IMR-90 (cell line): ENCODE measurements around the gene CDK5R1. TPM values are rescaled to one million over a fixed set of nuclear protein-coding genes. Genes with fewer than 3 reads are reported as not detected.

Experiments
- ATAC-seq: fragments of 200-7000 bp; cut with Tn5 transposase; 2 replicates; pipeline ENCODE4 v1.9.1; 2020; ENCODE audit warnings: low read depth, mild to moderate bottlenecking, moderate library complexity
- BruUV-seq: library from RNA; stranded (reverse); fragments of 400-500 nt; replicated peaks from 2 replicates; lab custom pipeline; 2021; lab: Mats Ljungman, UMichigan
- CTCF ChIA-PET: fragments of 300-600 bp; formaldehyde crosslinking; extraction: SDS; loops from one replicate; lab custom pipeline; 2021; ENCODE audit warnings: antibody characterized with exemption; lab: Yijun Ruan, JAX
- POLR2A ChIA-PET: fragments of 300-600 bp; sonication (Branson Sonifier 250); formaldehyde crosslinking; loops from one replicate; lab custom pipeline; 2022; ENCODE audit warnings: antibody characterized with exemption; ENCODE audit not compliant: unreplicated experiment; lab: Charles Lee
- DNase-seq: peaks from one replicate; pipeline ENCODE4 v3.0.0; 2013
- H2AFZ ChIP-seq: replicated peaks from 2 replicates; pipeline ENCODE3; 2013; ENCODE audit warnings: low read length, mild to moderate bottlenecking; ENCODE audit not compliant: poor library complexity
- H2AK5ac ChIP-seq: 2 replicates; pipeline ENCODE4 v1.6.1; 2013; ENCODE audit warnings: low read depth, low read length, inconsistent platforms
- H2AK9ac ChIP-seq: replicated peaks from 2 replicates; pipeline ENCODE3; 2013; ENCODE audit warnings: mild to moderate bottlenecking, low read depth, low read length, moderate library complexity; ENCODE audit not compliant: poor library complexity
- H2BK120ac ChIP-seq: 2 replicates; pipeline ENCODE4 v1.6.1; 2013; ENCODE audit warnings: low read depth, low read length, inconsistent platforms
- H2BK15ac ChIP-seq: 3 replicates; pipeline ENCODE4 v1.6.1; 2013; ENCODE audit warnings: low read depth, low read length, inconsistent platforms
- H2BK20ac ChIP-seq: 2 replicates; pipeline ENCODE4 v1.6.1; 2013; ENCODE audit warnings: low read depth, mild to moderate bottlenecking, inconsistent platforms, low read length, moderate library complexity
- H2BK5ac ChIP-seq: 2 replicates; pipeline ENCODE4 v1.6.1; 2013; ENCODE audit warnings: mild to moderate bottlenecking, low read depth, low read length, inconsistent platforms; ENCODE audit not compliant: poor library complexity, severe bottlenecking
- H3K14ac ChIP-seq: replicated peaks from 2 replicates; pipeline ENCODE4 v1.6.1; 2013; ENCODE audit warnings: low read depth, low read length, inconsistent platforms
- H3K18ac ChIP-seq: 2 replicates; pipeline ENCODE4 v1.6.1; 2013; ENCODE audit warnings: low read depth, low read length, control low read depth
- H3K23ac ChIP-seq: 2 replicates; pipeline ENCODE4 v1.6.1; 2013; ENCODE audit warnings: low read depth, low read length, inconsistent platforms
- H3K27ac ChIP-seq: 2 replicates; pipeline ENCODE4 v1.5.1; 2013; ENCODE audit warnings: mild to moderate bottlenecking, control low read depth, low read length; ENCODE audit not compliant: insufficient read depth
- H3K27me3 ChIP-seq: 2 replicates; pipeline ENCODE4 v1.6.1; 2013; ENCODE audit warnings: low read length; ENCODE audit not compliant: control insufficient read depth, insufficient read depth
- H3K36me3 ChIP-seq: 2 replicates; pipeline ENCODE4 v1.6.1; 2013; ENCODE audit warnings: low read length, mixed read lengths; ENCODE audit not compliant: control insufficient read depth, insufficient read depth
- H3K4ac ChIP-seq: 2 replicates; pipeline ENCODE4 v1.6.1; 2013; ENCODE audit warnings: low read depth, low read length, inconsistent platforms
- H3K4me1 ChIP-seq: 2 replicates; pipeline ENCODE4 v1.6.1; 2013; ENCODE audit warnings: low read length, mixed read lengths; ENCODE audit not compliant: control insufficient read depth, insufficient read depth
- H3K4me2 ChIP-seq: 2 replicates; pipeline ENCODE4 v1.6.1; 2013; ENCODE audit warnings: low read depth, mild to moderate bottlenecking, control low read depth, low read length, moderate library complexity
- H3K4me3 ChIP-seq: 2 replicates; pipeline ENCODE4 v1.5.1; 2013; ENCODE audit warnings: low read depth, mild to moderate bottlenecking, control low read depth, low read length, moderate library complexity; ENCODE audit not compliant: insufficient read depth
- H3K56ac ChIP-seq: 2 replicates; pipeline ENCODE4 v1.6.1; 2013; ENCODE audit warnings: low read length, inconsistent platforms; ENCODE audit not compliant: insufficient read depth; ENCODE audit errors: extremely low read depth
- H3K79me1 ChIP-seq, 2 experiments: 2 replicates each; pipeline ENCODE4 v1.6.1; 2013; ENCODE audit warnings: low read length in 2 of 2, inconsistent platforms in 1 of 2, low read depth in 1 of 2
- H3K9ac ChIP-seq: 2 replicates; pipeline ENCODE4 v1.6.1; 2013; ENCODE audit warnings: low read depth, low read length, control low read depth
- H3K9me1 ChIP-seq: 2 replicates; pipeline ENCODE4 v1.6.1; 2013; ENCODE audit warnings: low read length, inconsistent platforms; ENCODE audit not compliant: insufficient read depth
- H3K9me3 ChIP-seq: 2 replicates; pipeline ENCODE4 v1.6.1; 2013; ENCODE audit warnings: low read length; ENCODE audit not compliant: control insufficient read depth, insufficient read depth
- H4K20me1 ChIP-seq: 2 replicates; pipeline ENCODE4 v1.6.1; 2013; ENCODE audit warnings: low read length, inconsistent platforms; ENCODE audit not compliant: insufficient read depth
- H4K5ac ChIP-seq: 2 replicates; pipeline ENCODE4 v1.6.1; 2013; ENCODE audit warnings: mild to moderate bottlenecking, low read depth, low read length, control low read depth
- H4K8ac ChIP-seq, 2 experiments: 2 replicates each; pipeline ENCODE4 v1.6.1; 2013; ENCODE audit warnings: low read depth in 2 of 2, low read length in 2 of 2, control low read depth in 1 of 2, inconsistent platforms in 1 of 2
- H4K91ac ChIP-seq: 2 replicates; pipeline ENCODE4 v1.6.1; 2013; ENCODE audit warnings: low read depth, low read length, inconsistent platforms; ENCODE audit not compliant: insufficient read depth
- BHLHE40 ChIP-seq: fragments of 150-350 bp; IDR thresholded peaks from 2 replicates; pipeline ENCODE4 v1.6.1; 2016; ENCODE audit warnings: mild to moderate bottlenecking, low read depth, low read length
- CEBPB ChIP-seq: IDR thresholded peaks from 2 replicates; pipeline ENCODE4 v1.6.1; 2012; ENCODE audit warnings: low read depth, low read length, improper control_type of control experiment
- CHD1 ChIP-seq: IDR thresholded peaks from 2 replicates; pipeline ENCODE4 v1.6.1; 2012; ENCODE audit warnings: low read depth, low read length, improper control_type of control experiment
- CTCF ChIP-seq: conservative IDR thresholded peaks from 2 replicates; pipeline ENCODE4 v1.5.1; 2012; ENCODE audit warnings: mild to moderate bottlenecking, low read depth, low read length, improper control_type of control experiment
- FOS ChIP-seq: fragments of 150-350 bp; IDR thresholded peaks from 2 replicates; pipeline ENCODE4 v1.6.1; 2016; ENCODE audit warnings: low read depth, low read length
- MAFK ChIP-seq: IDR thresholded peaks from 2 replicates; pipeline ENCODE4 v1.6.1; 2012; ENCODE audit warnings: low read depth, low read length, improper control_type of control experiment
- MAZ ChIP-seq: IDR thresholded peaks from 2 replicates; pipeline ENCODE4 v1.6.1; 2012; ENCODE audit warnings: low read depth, mild to moderate bottlenecking, low read length, improper control_type of control experiment, moderate library complexity, borderline replicate concordance
- MXI1 ChIP-seq: IDR thresholded peaks from 2 replicates; pipeline ENCODE4 v1.6.1; 2012; ENCODE audit warnings: low read depth, mild to moderate bottlenecking, low read length, moderate library complexity, borderline replicate concordance
- NFE2L2 ChIP-seq: fragments of 150-350 bp; IDR thresholded peaks from 2 replicates; pipeline ENCODE4 v1.6.1; 2016; ENCODE audit warnings: low read depth, mild to moderate bottlenecking, low read length
- POLR2A ChIP-seq: IDR thresholded peaks from 2 replicates; pipeline ENCODE4 v1.6.1; 2012; ENCODE audit warnings: mild to moderate bottlenecking, low read depth, low read length
- RAD21 ChIP-seq: IDR thresholded peaks from 2 replicates; pipeline ENCODE4 v1.6.1; 2012; ENCODE audit warnings: low read length, improper control_type of control experiment
- RCOR1 ChIP-seq: IDR thresholded peaks from 2 replicates; pipeline ENCODE4 v1.6.1; 2012; ENCODE audit warnings: mild to moderate bottlenecking, low read length, improper control_type of control experiment; ENCODE audit not compliant: insufficient replicate concordance
- RFX5 ChIP-seq: IDR thresholded peaks from 2 replicates; pipeline ENCODE4 v1.8.0; 2012; ENCODE audit warnings: low read depth, mild to moderate bottlenecking, low read length, moderate library complexity
- SMC3 ChIP-seq: fragments of 150-350 bp; IDR thresholded peaks from 2 replicates; pipeline ENCODE4 v1.6.1; 2016; ENCODE audit warnings: low read depth, mild to moderate bottlenecking, antibody characterized with exemption, low read length, moderate library complexity
- whole genome bisulfite sequencing, 2 experiments: methylation state at CpG; one replicate each; pipeline versions ENCODE4 v1.1.5 to v1.1.7; 2013; ENCODE audit warnings: missing lambda C conversion rate in 2 of 2; ENCODE audit not compliant: insufficient read length in 1 of 2; ENCODE audit errors: extremely low coverage in 2 of 2; 5-methylcytosine and 5-hydroxymethylcytosine counted together
- dilution Hi-C: fragments of 300-500 bp; cut with HindIII; formaldehyde crosslinking; loops from one replicate; pipeline ENCODE4 v1.14.3; 2018; ENCODE audit warnings: low sequenced_read_pairs; ENCODE audit not compliant: unreplicated experiment
- in situ Hi-C: fragments of 300-500 bp; cut with MboI; formaldehyde crosslinking; loops from 3 replicates; pipeline ENCODE4 v1.14.3; 2019; ENCODE audit warnings: low sequenced_read_pairs, inconsistent platforms, mixed read lengths
- intact Hi-C: fragments of 100-400 bp; cut with micrococcal nuclease; formaldehyde crosslinking; loops from 2 replicates; pipeline ENCODE4 v1.10.0; 2022
- polyA plus RNA-seq, 3 experiments: library from polyadenylated mRNA; depleted of rRNA; stranded (reverse); fragments of >200 nt; gene quantifications; 2 replicates each; pipeline ENCODE4 v1.2.3, GENCODE V29; 2012; ENCODE audit warnings: low replicate concordance in 1 of 3
- total RNA-seq: library from RNA; depleted of rRNA; stranded (reverse); fragments of >200 nt; gene quantifications from 2 replicates; pipeline ENCODE4 v1.2.3, GENCODE V29; 2012
- TF ChIP-seq, protein P1 (sequence below): fragments of 150-350 bp; IDR thresholded peaks from 2 replicates; pipeline ENCODE4 v1.6.1; 2016; ENCODE audit warnings: low read depth, mild to moderate bottlenecking, low read length, moderate library complexity, borderline replicate concordance
- TF ChIP-seq, protein P2 (sequence below): fragments of 150-350 bp; IDR thresholded peaks from 2 replicates; pipeline ENCODE4 v1.6.1; 2017; ENCODE audit warnings: mild to moderate bottlenecking, antibody characterized with exemption, low read length, low read depth

The CDK5R1 gene
- total and polyA plus RNA-seq, 2 of the 4 experiments (the other 2 are of a cell fraction) = 0.36 to 0.74 TPM

DNA sequence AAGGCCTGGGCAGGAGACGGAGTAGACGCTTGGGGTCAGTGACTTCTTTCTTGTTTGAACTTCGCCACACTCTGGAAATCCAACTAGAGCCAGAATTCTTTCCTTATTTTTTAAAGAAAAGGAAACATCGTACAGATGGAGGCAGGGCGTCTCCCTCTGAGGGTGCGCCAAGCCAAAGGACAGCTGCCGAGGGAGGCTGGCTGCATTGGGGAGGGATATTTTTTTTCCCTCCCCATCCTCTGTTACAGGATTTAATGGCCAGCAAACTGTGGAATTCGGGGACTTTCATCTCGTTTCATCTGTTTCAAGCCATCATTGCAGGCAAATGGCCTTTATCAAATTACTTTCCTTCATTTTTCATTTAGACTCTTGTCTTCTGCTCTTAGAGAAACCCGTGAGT lies 15.9 kb downstream of the CDK5R1 start:
- CTCF ChIA-PET = no interaction called here
- H2BK5ac ChIP-seq = no peak overlapping the region
- dilution Hi-C loops = no loop called here
- no TSS peak for BruUV-seq
- H3K18ac ChIP-seq = no peak overlapping the region
- no peak overlapping the region for H3K14ac ChIP-seq
- H2BK120ac ChIP-seq = no peak overlapping the region
- no peak for ATAC-seq
- POLR2A ChIA-PET = no interaction called here
- H2AK5ac ChIP-seq = no peak overlapping the region; the same call in 1 of the 2 replicates
- H2BK15ac ChIP-seq = no peak overlapping the region; the same call in 2 of the 3 replicates
- H3K56ac ChIP-seq = no peak overlapping the region
- H3K27me3 ChIP-seq = peaks cover 6% of the 10 kb centered on the region; the same call in 1 of the 2 replicates
- in situ Hi-C loops = no loop called here
- H3K36me3 ChIP-seq = no peaks in the 10 kb centered on the region
- TF ChIP-seq NFE2L2 (no peak), POLR2A (no peak), RAD21 (no peak), BHLHE40 (no peak), CEBPB (no peak), SMC3 (no peak), RFX5 (no peak), MXI1 (no peak), MAZ (no peak), FOS (no peak), CHD1 (no peak), CTCF (no peak), RCOR1 (no peak), MAFK (no peak)
- TF ChIP-seq, protein P1, sequence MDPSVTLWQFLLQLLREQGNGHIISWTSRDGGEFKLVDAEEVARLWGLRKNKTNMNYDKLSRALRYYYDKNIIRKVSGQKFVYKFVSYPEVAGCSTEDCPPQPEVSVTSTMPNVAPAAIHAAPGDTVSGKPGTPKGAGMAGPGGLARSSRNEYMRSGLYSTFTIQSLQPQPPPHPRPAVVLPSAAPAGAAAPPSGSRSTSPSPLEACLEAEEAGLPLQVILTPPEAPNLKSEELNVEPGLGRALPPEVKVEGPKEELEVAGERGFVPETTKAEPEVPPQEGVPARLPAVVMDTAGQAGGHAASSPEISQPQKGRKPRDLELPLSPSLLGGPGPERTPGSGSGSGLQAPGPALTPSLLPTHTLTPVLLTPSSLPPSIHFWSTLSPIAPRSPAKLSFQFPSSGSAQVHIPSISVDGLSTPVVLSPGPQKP = no peak
- TF ChIP-seq, protein P2, sequence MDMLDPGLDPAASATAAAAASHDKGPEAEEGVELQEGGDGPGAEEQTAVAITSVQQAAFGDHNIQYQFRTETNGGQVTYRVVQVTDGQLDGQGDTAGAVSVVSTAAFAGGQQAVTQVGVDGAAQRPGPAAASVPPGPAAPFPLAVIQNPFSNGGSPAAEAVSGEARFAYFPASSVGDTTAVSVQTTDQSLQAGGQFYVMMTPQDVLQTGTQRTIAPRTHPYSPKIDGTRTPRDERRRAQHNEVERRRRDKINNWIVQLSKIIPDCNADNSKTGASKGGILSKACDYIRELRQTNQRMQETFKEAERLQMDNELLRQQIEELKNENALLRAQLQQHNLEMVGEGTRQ = no peak
- no peaks in the 10 kb centered on the region for H3K9me3 ChIP-seq
- H4K91ac ChIP-seq = no peak overlapping the region
- no peak for DNase-seq
- no peak overlapping the region for H2BK20ac ChIP-seq
- H4K5ac ChIP-seq = no peak overlapping the region
- intact Hi-C loops = no loop called here
- H4K20me1 ChIP-seq = no peaks in the 10 kb centered on the region
- H2AFZ ChIP-seq = no peak overlapping the region
- peak overlapping the region; percentile 19 for H2AK9ac ChIP-seq
- no peak overlapping the region for H3K9ac ChIP-seq
- WGBS, 2 experiments = 0% methylated on average over 1 of the region's 10 CpGs; no CpG with 5 or more reads in 1 of the 2 experiments
- H3K4me3 ChIP-seq = no peak overlapping the region
- no peaks in the 10 kb centered on the region for H3K79me1 ChIP-seq
- no peak overlapping the region for H3K23ac ChIP-seq
- no peak overlapping the region for H4K8ac ChIP-seq
- H3K4me1 ChIP-seq = peaks cover 16% of the 10 kb centered on the region
- H3K27ac ChIP-seq = no peak overlapping the region
- no peak overlapping the region for H3K4me2 ChIP-seq
- no peak overlapping the region for H3K4ac ChIP-seq
- H3K9me1 ChIP-seq = peaks cover 7% of the 10 kb centered on the region; the same call in 1 of the 2 replicates
